Thyroid gland (tissue), 4 donors: Measurements from ENCODE around the gene CDS1. TPM values are rescaled to one million over a fixed set of nuclear protein-coding genes. Genes with fewer than 3 reads are reported as not detected.

Source experiments
- DNase-seq, 2 donors: peaks; one replicate each; pipeline ENCODE4 v3.0.0-alpha.2; 2019
- H3K27ac ChIP-seq, 3 donors: fragments of 200-600 bp; sonication (generic); 1 replicate in 2 of 3; 2 replicates in 1 of 3; pipeline ENCODE4 v1.5.1; 2016 to 2019; ENCODE audit warnings: mild to moderate bottlenecking in 1 of 3, moderate library complexity in 1 of 3
- H3K27me3 ChIP-seq: fragments of 200-600 bp; sonication (generic); one replicate; pipeline ENCODE4 v1.5.1; 2019
- H3K36me3 ChIP-seq, 2 donors: fragments of 200-600 bp; sonication (generic); one replicate each; pipeline ENCODE4 v1.5.1; 2016 to 2019
- H3K4me1 ChIP-seq, 2 donors: fragments of 200-600 bp; sonication (generic); one replicate each; pipeline ENCODE4 v1.5.1; 2017 to 2019
- H3K4me3 ChIP-seq, 3 donors: fragments of 200-600 bp; sonication (generic); replicated peaks in 1 of 3; 1 replicate in 2 of 3; 2 replicates in 1 of 3; pipeline ENCODE4 v1.5.1; 2016; ENCODE audit warnings: mild to moderate bottlenecking in 1 of 3
- H3K9me3 ChIP-seq: fragments of 200-600 bp; sonication (generic); one replicate; pipeline ENCODE4 v1.5.1; 2017
- CTCF ChIP-seq, 6 experiments: fragments of 200-600 bp in 3 of 6; fragments of 450-650 bp in 3 of 6; sonication (generic) in 3 of 6; IDR thresholded peaks; one replicate each; pipeline ENCODE4 v1.5.1; 2016 to 2019; ENCODE audit warnings: antibody characterized with exemption in 6 of 6, mild to moderate bottlenecking in 2 of 6, inconsistent platforms in 1 of 6, moderate library complexity in 1 of 6
- POLR2A ChIP-seq, 2 donors: fragments of 450-650 bp; IDR thresholded peaks; one replicate each; pipeline ENCODE4 v1.6.1; 2017; ENCODE audit warnings: antibody characterized with exemption in 2 of 2, mild to moderate bottlenecking in 2 of 2, moderate library complexity in 1 of 2
- WGBS, 2 donors: methylation state at CpG; one replicate each; pipeline ENCODE4 v1.1.5; 2017; 5-methylcytosine and 5-hydroxymethylcytosine counted together
- intact Hi-C: fragments of 100-400 bp; cut with DNase I; formaldehyde crosslinking; loops from one replicate; pipeline ENCODE4 v1.15.1; 2023
- total RNA-seq, 4 donors: library from RNA; depleted of rRNA; stranded (reverse); fragments of >200 nt; gene quantifications; one replicate each; pipeline ENCODE4 v1.2.3, GENCODE V29; 2016

CDS1 gene
- total RNA-seq, 4 donors from 2014 or later: 37.9 to 55.5 (median 46.2) TPM

- no peak for DNase-seq
- Histone ChIP-seq H3K4me3 (no peak overlapping the region), H3K4me1 (no peaks in the 10 kb centered on the region), H3K9me3 (no peaks in the 10 kb centered on the region), H3K36me3 (peaks cover 19 to 34% of the 10 kb centered on the region in 2 donors), H3K27ac (no peak overlapping the region), H3K27me3 (no peaks in the 10 kb centered on the region)
- TF ChIP-seq CTCF (IDR thresholded peaks at IDR 0.05) (no peak), POLR2A (IDR thresholded peaks at IDR 0.05) (no peak)
- intact Hi-C loops: no loop called here
- 88 to 89% methylated on average over 1 of the region's 1 CpG for WGBS, 2 donors
These were observed 90.7 kb downstream of the CDS1 start for GRCh38 chr4:84673475-84674240.

GRCh38 chr4:84677093-84677492, 94.2 kb downstream of the CDS1 start:
- 82 to 90% methylated on average over 9 of the region's 9 CpGs for WGBS, 2 donors
- H3K36me3 ChIP-seq: peaks cover 30 to 35% of the 10 kb centered on the region in 2 donors

GRCh38 chr4:84677995-84678394, 95.1 kb downstream of the CDS1 start:
- WGBS, 2 donors: 96 to 99% methylated on average over 5 of the region's 5 CpGs
- Histone ChIP-seq H3K4me1 (peaks cover 0 to 17% of the 10 kb centered on the region in 2 donors), H3K27ac (no peak overlapping the region), H3K9me3 (no peaks in the 10 kb centered on the region), H3K4me3 (no peak overlapping the region), H3K36me3 (peaks cover 30 to 33% of the 10 kb centered on the region in 2 donors), H3K27me3 (no peaks in the 10 kb centered on the region)
- TF ChIP-seq CTCF (IDR thresholded peaks at IDR 0.05): no peak
- TF ChIP-seq POLR2A (IDR thresholded peaks at IDR 0.05): no peak
- DNase-seq: no peak
- intact Hi-C loops: no loop called here

More at GRCh38 chr4:84677093-84677492, 94.2 kb downstream of the CDS1 start:
- Histone ChIP-seq H3K9me3 (no peaks in the 10 kb centered on the region), H3K4me1 (peaks cover 0 to 7% of the 10 kb centered on the region in 2 donors), H3K27me3 (no peaks in the 10 kb centered on the region), H3K4me3 (no peak overlapping the region), H3K27ac (no peak overlapping the region)
- intact Hi-C loops: no loop called here
- TF ChIP-seq POLR2A (IDR thresholded peaks at IDR 0.05) (no peak), CTCF (IDR thresholded peaks at IDR 0.05) (no peak)
- DNase-seq: no peak

GRCh38 chr4:84678976-84679744, 96.2 kb downstream of the CDS1 start:
- intact Hi-C loops: no loop called here
- peaks cover 30 to 38% of the 10 kb centered on the region in 2 donors for H3K36me3 ChIP-seq
- no peak for DNase-seq
- 88 to 92% methylated on average over 14 of the region's 14 CpGs for WGBS, 2 donors
- H3K27ac ChIP-seq: no peak overlapping the region
- TF ChIP-seq CTCF (IDR thresholded peaks at IDR 0.05) (no peak), POLR2A (IDR thresholded peaks at IDR 0.05) (no peak)
- H3K27me3 ChIP-seq: no peaks in the 10 kb centered on the region
- peaks cover 0 to 23% of the 10 kb centered on the region in 2 donors for H3K4me1 ChIP-seq
- H3K4me3 ChIP-seq: no peak overlapping the region
- H3K9me3 ChIP-seq: no peaks in the 10 kb centered on the region

- Histone ChIP-seq H3K9me3 (no peaks in the 10 kb centered on the region), H3K36me3 (peaks cover 30 to 38% of the 10 kb centered on the region in 2 donors), H3K27me3 (no peaks in the 10 kb centered on the region), H3K4me1 (peaks cover 0 to 23% of the 10 kb centered on the region in 2 donors), H3K27ac (no peak overlapping the region), H3K4me3 (no peak overlapping the region)
- WGBS, 2 donors: 94 to 95% methylated on average over 4 of the region's 4 CpGs
- TF ChIP-seq CTCF (IDR thresholded peaks at IDR 0.05) (no peak), POLR2A (IDR thresholded peaks at IDR 0.05) (no peak)
- DNase-seq: no peak
- intact Hi-C loops: no loop called here
These were observed 98.0 kb downstream of the CDS1 start for GRCh38 chr4:84680956-84681355.
